Ovary (tissue), 9 donors: ENCODE results near the gene GPR156. TPM values are rescaled to one million over a fixed set of nuclear protein-coding genes. Genes with fewer than 3 reads are reported as not detected.

Experiments used
- DNase-seq, 5 donors: peaks; one replicate each; pipeline ENCODE4 v3.0.0-alpha.2; 2019 to 2020
- H3K27ac ChIP-seq, 2 donors: fragments of 200-600 bp; one replicate each; pipeline versions ENCODE4 v1.5.1 to v1.8.0; 2019 to 2022
- H3K27me3 ChIP-seq: fragments of 200-600 bp; one replicate; pipeline ENCODE4 v1.8.0; 2022
- H3K36me3 ChIP-seq: fragments of 200-600 bp; sonication (generic); one replicate; pipeline ENCODE4 v1.5.1; 2019
- H3K4me1 ChIP-seq: one replicate; pipeline ENCODE4 v1.8.1; 2013; ENCODE audit warnings: mild to moderate bottlenecking, moderate library complexity; ENCODE audit not compliant: insufficient read depth
- H3K4me3 ChIP-seq: fragments of 200-600 bp; sonication (generic); one replicate; pipeline ENCODE4 v1.5.1; 2017
- H3K9me3 ChIP-seq, 2 donors: fragments of 200-600 bp in 1 of 2; sonication (generic) in 1 of 2; one replicate each; pipeline versions ENCODE4 v1.5.1 to v1.8.1; 2013 to 2019; ENCODE audit warnings: mild to moderate bottlenecking in 1 of 2, moderate library complexity in 1 of 2
- EP300 ChIP-seq: sonication (generic); formaldehyde crosslinking; IDR thresholded peaks from one replicate; pipeline ENCODE4 v1.6.1; 2017; ENCODE audit warnings: antibody characterized with exemption
- POLR2A ChIP-seq: fragments of 450-650 bp; IDR thresholded peaks from one replicate; pipeline ENCODE4 v1.6.1; 2017; ENCODE audit warnings: antibody characterized with exemption, mild to moderate bottlenecking, moderate library complexity
- WGBS, 3 donors: extraction: QIAGEN DNeasy Blood & Tissue Kit in 1 of 3; methylation state at CpG; one replicate each; pipeline versions ENCODE4 v1.1.5 to v1.1.7; 2013 to 2017; 5-methylcytosine and 5-hydroxymethylcytosine counted together
- intact Hi-C, 4 donors: fragments of 100-400 bp; cut with DNase I; formaldehyde crosslinking; loops; one replicate each; pipeline versions ENCODE4 v1.11.0 to v1.15.1; 2022 to 2023
- polyA plus RNA-seq, 2 donors: library from polyadenylated mRNA; stranded (reverse); fragments of 200-250 nt in 1 of 2; fragments of 350-450 nt in 1 of 2; fragmentation: Illumina TruSeq in 1 of 2; extraction: RNeasy Lipid Tissue Mini Kit (QIAGEN cat#74804) in 1 of 2; gene quantifications; one replicate each; pipeline ENCODE4 v1.2.3, GENCODE V29; 2013 to 2014
- total RNA-seq, 7 donors: library from RNA; depleted of rRNA in 2 of 7; stranded (reverse); fragments of >200 nt in 2 of 7; fragmentation: NEBNext Ultra II Directional in 3 of 7; extraction: Animal tissue kit (Norgen Biotek cat#: 25700) in 3 of 7; gene quantifications; one replicate each; pipeline versions ENCODE4 v1.1.0 to v1.2.4, GENCODE V29; 2016 to 2023
- TF ChIP-seq, protein P1 (sequence below), 3 donors: fragments of 450-650 bp in 2 of 3; fragments of 200-600 bp in 1 of 3; IDR thresholded peaks; one replicate each; pipeline versions ENCODE4 v1.5.1 to v1.8.0; 2016 to 2022; ENCODE audit warnings: antibody characterized with exemption in 3 of 3, mild to moderate bottlenecking in 1 of 3
- donor health status: DM: no; HTN: no; CAD: no; lungs with moderate emphysema.
- donor health status: DM: no; HTN: no; CAD: no.
- donor health status: Bipolar disorder and iron deficiency.
- donor health status: DM: yes; HTN: yes; CAD: no.
- donor health status: DM: no; HTN: no; CAD: no.
- donor health status: DM: yes; HTN: yes; CAD: no.

The GPR156 gene
- total and polyA plus RNA-seq, 9 donors, result 0.24 to 3.5 (median 1.4) TPM

GRCh38 chr3:120289636-120290035 is 4.6 kb upstream of the GPR156 start:
- Histone ChIP-seq H3K9me3 (no peaks in the 10 kb centered on the region), H3K27me3 (no peaks in the 10 kb centered on the region), H3K4me1 (peaks cover 1% of the 10 kb centered on the region), H3K27ac (no peak overlapping the region), H3K4me3 (no peak overlapping the region), H3K36me3 (no peaks in the 10 kb centered on the region)
- 92 to 96% (median 94%) methylated on average over 15 to 16 of the region's 16 CpGs for WGBS, 3 donors
- no peak for DNase-seq
- TF ChIP-seq POLR2A (no peak), EP300 (no peak)
- TF ChIP-seq, protein P1, sequence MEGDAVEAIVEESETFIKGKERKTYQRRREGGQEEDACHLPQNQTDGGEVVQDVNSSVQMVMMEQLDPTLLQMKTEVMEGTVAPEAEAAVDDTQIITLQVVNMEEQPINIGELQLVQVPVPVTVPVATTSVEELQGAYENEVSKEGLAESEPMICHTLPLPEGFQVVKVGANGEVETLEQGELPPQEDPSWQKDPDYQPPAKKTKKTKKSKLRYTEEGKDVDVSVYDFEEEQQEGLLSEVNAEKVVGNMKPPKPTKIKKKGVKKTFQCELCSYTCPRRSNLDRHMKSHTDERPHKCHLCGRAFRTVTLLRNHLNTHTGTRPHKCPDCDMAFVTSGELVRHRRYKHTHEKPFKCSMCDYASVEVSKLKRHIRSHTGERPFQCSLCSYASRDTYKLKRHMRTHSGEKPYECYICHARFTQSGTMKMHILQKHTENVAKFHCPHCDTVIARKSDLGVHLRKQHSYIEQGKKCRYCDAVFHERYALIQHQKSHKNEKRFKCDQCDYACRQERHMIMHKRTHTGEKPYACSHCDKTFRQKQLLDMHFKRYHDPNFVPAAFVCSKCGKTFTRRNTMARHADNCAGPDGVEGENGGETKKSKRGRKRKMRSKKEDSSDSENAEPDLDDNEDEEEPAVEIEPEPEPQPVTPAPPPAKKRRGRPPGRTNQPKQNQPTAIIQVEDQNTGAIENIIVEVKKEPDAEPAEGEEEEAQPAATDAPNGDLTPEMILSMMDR (IDR thresholded peaks at IDR 0.05), result no peak
- intact Hi-C loops, result no loop called here

- Histone ChIP-seq H3K27me3 (no peaks in the 10 kb centered on the region), H3K4me1 (peaks cover 1% of the 10 kb centered on the region), H3K27ac (no peak overlapping the region), H3K36me3 (no peaks in the 10 kb centered on the region), H3K4me3 (no peak overlapping the region), H3K9me3 (no peaks in the 10 kb centered on the region)
- TF ChIP-seq, protein P1 (IDR thresholded peaks at IDR 0.05), result no peak
- TF ChIP-seq EP300 (no peak), POLR2A (no peak)
- 55 to 80% (median 68%) methylated on average over 2 of the region's 2 CpGs for WGBS, 3 donors
- intact Hi-C loops, result no loop called here
- no peak for DNase-seq
Measured at GRCh38 chr3:120286465-120286864, 1.4 kb upstream of the GPR156 start.

GRCh38 chr3:120285508-120285841 is 453 bp upstream of the GPR156 start:
- Histone ChIP-seq H3K27me3 (no peaks in the 10 kb centered on the region), H3K4me3 (peak overlapping the region; percentile 56), H3K4me1 (peaks cover 1% of the 10 kb centered on the region), H3K9me3 (no peaks in the 10 kb centered on the region), H3K27ac (peak overlapping the region in 1 of 2 donors; percentile 18), H3K36me3 (no peaks in the 10 kb centered on the region)
- TF ChIP-seq EP300 (no peak), POLR2A (no peak)
- TF ChIP-seq, protein P1 (IDR thresholded peaks at IDR 0.05), result no peak
- no peak for DNase-seq
- intact Hi-C loops, result no loop called here
- 15 to 22% (median 19%) methylated on average over 15 of the region's 15 CpGs for WGBS, 3 donors

DNA sequence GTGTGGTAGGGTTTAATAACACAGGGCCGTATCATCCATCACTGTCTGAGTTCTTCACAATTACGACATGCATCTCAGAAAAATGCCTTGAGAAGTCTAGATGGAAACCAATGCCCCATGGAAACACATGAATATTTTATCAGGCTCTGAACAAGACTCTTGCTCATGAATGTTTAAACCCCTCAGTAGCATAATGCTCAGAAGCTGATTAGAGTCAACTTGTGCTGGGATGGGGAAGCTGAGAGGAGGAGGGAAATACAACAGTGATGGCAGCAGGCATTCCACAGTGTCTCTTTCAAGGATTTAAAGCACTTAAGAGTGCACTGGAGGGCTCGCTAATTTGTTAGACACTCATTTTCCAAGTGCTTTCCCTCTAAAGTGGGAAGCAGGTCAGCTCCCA is 3.8 kb downstream of the GPR156 start:
- 87 to 90% (median 89%) methylated on average over 3 of the region's 3 CpGs for WGBS, 3 donors
- TF ChIP-seq POLR2A (no peak), EP300 (no peak)
- TF ChIP-seq, protein P1 (IDR thresholded peaks at IDR 0.05), result no peak
- intact Hi-C loops, result no loop called here
- DNase-seq, result no peak
- Histone ChIP-seq H3K9me3 (no peaks in the 10 kb centered on the region), H3K27me3 (no peaks in the 10 kb centered on the region), H3K4me3 (no peak overlapping the region), H3K4me1 (peaks cover 1% of the 10 kb centered on the region), H3K36me3 (no peaks in the 10 kb centered on the region), H3K27ac (no peak overlapping the region)

DNA sequence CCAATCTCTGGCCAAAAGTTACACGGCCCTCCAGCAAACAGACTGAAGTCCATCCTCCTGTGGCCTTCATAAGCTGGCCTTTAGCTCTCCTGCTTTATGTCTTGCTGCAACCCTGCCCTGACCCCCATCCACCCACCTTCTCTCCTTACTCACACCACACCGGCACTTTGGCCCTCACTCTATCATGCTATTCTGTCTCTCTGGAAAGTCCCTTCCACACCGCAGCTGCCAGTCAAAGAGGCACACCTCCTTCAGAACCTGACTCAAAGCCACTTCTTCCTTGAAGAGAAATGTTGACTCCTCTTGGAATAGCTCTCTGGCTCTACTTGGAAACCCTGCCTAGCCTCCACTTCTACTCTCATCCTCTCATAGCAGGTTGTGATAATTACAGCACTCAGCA is 4.5 kb downstream of the GPR156 start:
- no peak overlapping the region for H3K4me3 ChIP-seq
- intact Hi-C loops, result no loop called here
- H3K9me3 ChIP-seq, result no peaks in the 10 kb centered on the region
- no peak for DNase-seq
- TF ChIP-seq, protein P1 (IDR thresholded peaks at IDR 0.05), result no peak
- TF ChIP-seq EP300 (no peak), POLR2A (no peak)
- H3K27ac ChIP-seq, result no peak overlapping the region
- H3K27me3 ChIP-seq, result no peaks in the 10 kb centered on the region
- H3K36me3 ChIP-seq, result no peaks in the 10 kb centered on the region
- 83 to 86% (median 86%) methylated on average over 3 of the region's 3 CpGs for WGBS, 3 donors
- H3K4me1 ChIP-seq, result peaks cover under 1% of the 10 kb centered on the region
